Measurements from ENCODE around the gene CFAP46.
A peak's percentile ranks its signal among the peaks of the same experiment; 100 is the strongest.

The CFAP46 gene

DNA sequence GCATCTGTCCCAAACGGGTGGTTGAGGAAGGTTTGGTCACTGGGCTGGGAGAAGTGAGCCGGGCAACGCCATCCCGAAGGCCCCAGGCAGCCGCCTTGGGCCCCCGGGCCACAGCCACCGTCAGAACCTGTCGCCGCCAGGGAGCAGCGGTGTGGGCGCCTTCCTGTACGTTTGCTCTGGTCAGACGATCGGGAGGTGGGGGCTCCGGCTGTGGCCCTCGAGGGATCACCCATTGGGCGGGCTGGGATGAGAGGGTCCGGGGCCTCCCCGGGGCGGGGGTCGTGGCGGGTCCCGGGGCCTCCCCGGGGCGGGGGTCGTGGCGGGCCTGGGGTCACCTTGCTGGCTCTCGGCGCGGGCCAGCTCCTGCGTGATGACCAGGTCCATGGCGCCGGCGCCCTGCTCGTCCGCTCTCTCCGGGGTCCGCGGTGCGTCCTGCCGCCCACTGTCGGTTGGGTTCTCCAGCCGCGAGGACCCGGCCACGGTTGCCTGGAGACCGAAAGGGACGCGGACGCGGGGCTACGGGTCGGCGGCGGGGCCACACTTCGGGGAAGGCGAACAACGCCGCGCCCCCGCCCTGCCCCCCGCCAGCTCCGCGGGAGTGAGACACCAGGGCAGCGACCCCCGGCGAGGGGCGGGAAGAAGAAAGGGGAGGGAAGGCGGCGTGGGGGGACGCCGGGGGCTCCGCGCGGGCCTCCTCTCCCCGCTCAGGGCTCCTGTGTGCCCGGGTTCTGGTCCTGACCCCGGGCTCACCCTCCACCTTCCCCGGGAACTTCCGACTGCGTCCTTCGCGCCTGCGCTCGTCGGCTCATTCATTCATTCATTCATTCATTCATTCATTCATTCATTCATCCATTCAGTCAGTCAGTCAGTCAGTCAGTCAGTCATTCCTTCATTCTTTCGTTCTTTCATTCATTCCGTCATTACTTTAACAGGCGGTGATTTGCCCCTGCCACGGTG is at the start of gene CFAP46:
Gene CFAP46 (minus strand): TSS at position 470 of the 957 bp plus-strand sequence. CDS start 86 bp downstream, at position 384.
- no peak for DNase-seq

GRCh38 chr10:132991706-132992432 is 49.5 kb upstream of the CFAP46 start:
- DNase-seq, result no peak

DNA sequence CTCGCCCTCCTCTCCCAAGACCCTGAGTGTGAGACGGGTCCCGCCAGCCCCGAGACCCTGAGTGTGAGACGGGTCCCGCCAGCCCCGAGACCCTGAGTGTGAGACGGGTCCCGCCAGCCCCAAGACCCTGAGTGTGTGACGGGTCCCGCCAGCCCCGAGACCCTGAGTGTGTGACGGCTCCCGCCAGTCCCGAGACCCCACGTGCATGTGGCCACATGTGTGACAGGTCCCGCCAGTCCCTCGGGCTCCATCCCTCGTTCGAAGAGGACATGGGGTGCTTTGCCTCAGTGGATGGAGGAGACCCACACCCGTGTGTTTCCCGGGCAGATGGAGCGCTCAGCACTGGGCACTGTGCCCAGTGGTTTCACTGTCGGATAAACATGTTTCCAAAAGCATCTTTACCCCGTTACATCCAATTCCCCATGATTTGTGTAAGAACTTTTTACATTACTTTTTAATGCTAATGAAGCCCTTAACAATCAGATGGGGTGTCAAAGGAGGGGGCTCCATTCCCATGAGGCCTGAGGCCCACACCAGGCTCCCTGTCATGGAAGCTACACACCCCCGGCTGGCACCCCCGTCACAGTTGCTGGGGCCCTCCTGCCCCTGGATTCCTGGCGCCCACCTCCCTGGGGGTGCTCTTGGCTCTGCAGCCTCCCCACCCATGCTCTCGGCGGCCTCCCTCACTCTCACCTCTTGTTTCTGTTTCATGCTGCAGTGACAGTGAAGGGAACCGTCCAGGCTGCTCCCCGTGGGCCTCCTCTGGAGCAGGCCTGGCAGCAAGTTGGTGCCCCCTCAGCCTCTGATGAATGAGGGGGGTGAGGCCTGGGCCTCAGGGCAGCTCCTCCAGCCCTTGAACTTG is 48.5 kb upstream of the CFAP46 start:
- DNase-seq, result no peak

DNA sequence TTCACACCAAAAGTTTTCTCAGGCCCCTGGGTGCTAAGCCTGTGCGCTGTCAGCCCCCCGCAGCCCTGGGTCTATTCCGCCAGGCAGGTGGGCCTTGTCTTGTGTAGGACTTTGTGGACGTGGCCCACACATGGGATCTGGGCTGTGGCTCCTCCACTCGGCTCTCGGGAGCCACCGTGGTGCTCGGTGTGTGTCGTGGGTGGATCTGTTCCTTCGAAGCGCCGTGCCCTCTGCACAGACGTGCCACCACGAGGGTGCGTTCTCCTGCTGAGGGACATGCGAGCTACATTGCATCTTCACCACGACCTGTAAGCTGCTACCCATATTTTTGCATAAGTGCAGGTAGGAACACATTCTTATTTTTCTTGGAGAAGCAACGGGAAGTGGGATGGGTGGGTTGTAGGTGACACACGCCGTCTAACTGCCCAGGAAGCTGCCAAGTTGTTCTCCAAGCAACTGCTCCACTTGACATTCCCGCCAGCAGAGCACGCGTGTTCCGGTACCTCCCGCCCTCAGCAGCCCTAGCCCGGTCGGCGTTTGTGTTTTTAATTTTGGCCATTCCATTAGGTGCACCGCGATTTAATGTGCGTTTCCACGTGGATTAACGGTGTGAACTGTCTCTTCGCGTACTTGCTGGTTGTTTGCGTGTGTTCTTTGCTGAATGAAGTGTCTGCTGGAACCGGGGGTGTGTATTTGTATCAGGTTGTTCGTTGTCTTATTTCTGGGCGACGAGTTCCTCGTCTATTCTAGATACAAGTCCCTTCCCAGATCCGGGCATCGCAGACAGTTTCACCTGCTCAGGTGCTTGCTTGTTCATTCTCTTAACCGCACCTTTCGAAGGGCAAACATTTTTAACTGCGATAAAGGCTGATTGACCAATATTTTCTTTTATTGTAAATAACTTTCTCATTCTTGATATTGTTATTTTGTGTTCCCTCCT is 47.4 kb upstream of the CFAP46 start:
- DNase-seq, result no peak

DNA sequence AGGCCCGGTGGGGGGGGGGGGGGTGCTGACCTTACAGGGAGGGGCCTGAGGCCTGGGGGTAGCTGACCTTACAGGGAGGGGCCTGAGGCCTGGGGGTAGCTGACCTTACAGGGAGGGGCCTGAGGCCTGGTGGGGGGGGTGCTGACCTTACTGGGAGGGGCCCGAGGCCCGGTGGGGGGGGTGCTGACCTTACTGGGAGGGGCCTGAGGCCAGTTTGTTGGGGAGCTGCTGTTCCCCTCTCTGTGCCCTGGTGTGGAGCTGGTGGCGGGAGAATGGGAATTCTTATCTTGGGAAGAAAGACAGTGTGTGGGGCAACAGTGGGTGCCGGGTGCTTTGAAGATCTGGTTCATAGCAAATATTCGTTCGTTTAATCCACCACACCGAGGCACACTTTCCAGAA is 46.6 kb upstream of the CFAP46 start:
- DNase-seq, result no peak

GRCh38 chr10:132987671-132988571 is 45.6 kb upstream of the CFAP46 start:
- peak; percentile 21 for DNase-seq

DNA sequence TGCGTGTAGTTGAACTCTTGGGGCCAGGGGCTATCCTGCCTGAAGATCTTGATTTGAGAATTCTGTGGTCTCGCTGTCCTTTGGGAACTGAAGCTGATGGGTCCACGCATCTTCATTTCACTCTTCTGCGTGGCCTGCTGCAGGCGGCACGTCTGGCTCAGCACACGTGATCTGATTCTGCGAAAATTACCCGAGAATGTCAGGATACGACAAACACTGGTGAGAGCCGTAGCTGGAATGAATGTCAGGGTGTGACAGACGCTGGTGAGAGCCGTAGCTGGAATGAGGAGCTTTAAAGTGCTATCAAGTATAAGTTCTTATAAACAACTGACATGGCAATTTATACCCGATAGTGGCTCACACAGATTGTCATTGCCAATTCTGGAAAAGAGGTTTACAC is 44.6 kb upstream of the CFAP46 start:
- no peak for DNase-seq

DNA sequence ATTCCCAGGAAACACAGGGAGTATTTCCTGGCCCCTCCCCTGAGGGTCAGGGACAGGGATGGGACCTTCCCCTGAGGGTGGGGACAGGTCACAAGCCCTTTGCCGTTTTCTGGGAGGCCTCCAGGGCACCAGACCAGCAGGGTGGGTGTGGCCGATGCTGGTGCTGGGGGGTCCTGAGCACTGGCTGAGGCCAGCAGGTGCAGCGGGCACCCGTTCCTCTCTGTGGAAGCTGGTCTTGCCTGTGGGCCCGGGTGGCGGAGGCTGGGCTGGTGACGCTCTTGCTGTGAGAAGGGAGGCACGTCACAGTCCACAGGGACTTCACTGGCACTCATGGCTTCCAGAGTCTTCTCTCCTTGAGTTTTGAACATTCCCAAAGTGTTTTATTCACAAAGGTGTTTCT is 44.2 kb upstream of the CFAP46 start:
- no peak for DNase-seq

DNA sequence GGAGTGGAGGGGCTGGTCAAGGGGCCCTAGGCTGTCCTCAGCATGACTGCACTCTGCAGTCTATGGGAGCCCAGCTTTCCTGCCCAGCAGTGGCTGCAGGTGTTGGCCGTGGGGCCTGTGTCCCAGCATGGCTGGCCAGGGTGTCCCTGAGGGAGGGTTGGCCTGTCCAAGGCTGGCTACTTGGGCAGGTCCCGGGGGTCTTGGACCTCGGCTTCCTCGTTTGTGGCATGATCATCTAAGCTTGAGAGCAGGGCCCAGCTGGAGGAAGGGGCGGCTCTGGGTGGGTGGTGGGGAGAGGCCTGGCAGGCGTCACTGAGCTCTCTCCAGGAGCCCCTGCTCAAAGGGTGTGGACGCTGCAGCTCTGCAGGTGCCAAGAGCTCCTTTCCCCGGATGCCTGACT is 43.7 kb upstream of the CFAP46 start:
- no peak for DNase-seq

DNA sequence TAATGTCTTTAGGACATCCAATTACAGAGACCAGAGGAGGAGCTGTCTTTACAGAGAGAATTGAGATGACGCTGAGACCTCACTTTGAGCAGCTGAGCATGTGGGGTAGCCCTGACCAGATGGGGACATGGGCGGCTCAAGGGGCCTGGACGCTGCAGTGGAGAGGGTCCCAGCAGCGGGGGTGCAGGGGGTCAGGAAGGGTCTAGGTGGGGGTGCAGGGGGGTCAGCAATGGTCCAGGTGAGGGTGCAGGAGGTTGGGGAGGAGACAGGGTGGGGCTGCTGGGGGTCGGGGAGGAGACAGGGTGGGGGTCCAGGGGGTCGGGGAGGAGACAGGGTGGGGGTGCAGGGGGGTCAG is 43.2 kb upstream of the CFAP46 start:
- no peak for DNase-seq

DNA sequence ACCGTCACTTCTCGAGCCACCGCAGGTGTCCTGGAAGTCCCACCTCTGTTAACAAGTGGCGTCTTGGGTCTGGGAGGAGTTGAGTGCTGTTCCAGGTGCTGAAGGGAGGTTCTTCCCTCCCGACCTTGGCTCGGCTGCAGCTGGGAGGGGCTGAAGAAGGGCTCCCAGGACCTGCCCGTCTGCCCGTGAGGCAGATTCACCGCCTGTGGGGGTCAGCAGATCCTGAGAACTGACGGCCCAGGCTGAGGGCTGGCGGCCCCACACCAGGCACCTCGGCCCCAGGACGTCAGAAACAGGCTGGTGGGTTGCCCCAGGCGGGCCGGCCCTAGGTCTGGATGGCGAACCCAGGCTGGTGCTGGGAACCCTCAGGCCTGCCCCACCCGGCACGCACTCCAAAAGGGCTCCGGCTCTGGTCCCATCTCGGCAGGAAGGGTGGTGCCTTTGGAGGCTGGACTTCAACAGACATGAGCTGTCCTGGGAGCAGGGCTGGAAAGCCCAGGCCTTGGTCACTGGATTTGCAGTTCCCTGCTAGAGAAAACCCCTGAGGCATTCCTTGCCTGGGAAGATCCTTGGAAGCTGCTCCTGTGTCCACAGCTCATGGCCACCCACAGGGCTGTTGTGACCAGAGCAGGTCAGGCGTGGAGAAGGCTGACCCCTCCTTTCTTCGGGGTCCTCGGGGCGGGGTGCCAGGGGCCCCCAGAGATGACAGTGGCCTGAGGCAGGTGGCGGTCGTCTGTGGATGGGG is 42.6 kb upstream of the CFAP46 start:
- no peak for DNase-seq

DNA sequence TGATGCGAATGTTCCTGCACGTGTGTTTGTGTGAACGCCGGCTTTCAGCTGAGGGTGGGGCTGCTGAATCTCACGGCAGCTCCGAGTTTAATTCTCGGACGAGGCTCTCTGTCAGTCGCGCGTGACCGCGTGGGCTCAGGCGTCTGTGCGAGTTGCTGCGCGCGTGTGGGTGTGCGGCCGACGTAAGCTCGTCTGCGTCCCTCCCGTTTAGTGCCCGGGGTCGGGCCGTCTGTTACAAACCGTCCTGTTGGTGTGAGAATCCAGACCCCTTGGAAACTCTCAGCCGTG is 41.6 kb upstream of the CFAP46 start:
- no peak for DNase-seq

GRCh38 chr10:132983252-132984007 is 41.1 kb upstream of the CFAP46 start:
- no peak for DNase-seq

DNA sequence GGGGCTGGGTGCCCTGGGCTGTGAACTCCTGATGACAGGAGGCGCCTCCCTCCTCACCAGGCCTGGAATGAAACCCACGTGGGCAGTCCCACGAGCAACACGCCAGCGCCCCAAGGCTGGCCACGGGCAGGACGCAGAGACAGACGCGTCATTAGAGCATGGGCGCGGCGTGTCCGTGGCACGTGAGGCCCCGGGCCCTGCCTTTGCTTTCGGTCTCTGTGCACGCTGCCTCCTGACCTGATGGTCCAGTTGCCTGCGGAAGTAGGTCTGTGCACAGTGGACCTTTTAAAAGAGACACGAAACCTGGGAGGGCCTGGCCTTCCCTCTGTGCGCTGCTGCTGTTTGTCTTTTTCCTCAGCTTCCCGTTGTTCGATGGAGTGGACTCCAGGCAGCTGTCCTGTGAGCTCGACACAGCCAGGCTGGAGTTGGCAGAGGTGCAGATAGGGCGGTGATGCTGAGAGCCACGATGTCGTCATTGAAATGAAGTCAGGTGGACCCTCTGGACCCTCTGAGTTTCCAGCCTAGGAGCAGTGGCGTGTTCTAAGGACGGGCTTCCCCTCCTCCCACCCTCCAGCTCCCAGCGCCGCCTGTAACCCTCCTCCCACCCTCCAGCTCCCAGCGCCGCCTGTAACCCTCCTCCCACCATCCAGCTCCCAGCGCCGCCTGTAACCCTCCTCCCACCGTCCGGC is 40.1 kb upstream of the CFAP46 start:
- no peak for DNase-seq

- no peak for DNase-seq
Measured at GRCh38 chr10:132981746-132982145, 39.4 kb upstream of the CFAP46 start.

DNA sequence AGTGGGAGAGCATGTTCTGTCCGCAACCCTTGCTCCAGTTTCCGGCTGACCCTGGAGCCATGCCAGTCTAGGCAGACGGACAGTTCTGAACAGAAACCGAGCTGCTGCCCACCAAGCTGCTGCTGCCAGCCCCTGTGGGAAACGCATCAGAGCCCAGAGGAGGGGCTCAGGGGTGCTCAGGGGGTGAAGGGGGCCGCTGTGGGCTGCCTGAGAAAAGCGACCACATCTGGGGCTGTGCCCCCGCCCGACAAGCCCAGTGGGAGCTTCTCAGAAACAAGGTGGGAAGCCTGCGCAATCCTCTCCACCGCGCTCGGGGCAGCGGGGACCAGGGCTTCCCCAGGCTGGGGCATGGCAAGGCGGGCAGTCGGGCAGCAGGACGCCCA is 38.8 kb upstream of the CFAP46 start:
- no peak for DNase-seq

DNA sequence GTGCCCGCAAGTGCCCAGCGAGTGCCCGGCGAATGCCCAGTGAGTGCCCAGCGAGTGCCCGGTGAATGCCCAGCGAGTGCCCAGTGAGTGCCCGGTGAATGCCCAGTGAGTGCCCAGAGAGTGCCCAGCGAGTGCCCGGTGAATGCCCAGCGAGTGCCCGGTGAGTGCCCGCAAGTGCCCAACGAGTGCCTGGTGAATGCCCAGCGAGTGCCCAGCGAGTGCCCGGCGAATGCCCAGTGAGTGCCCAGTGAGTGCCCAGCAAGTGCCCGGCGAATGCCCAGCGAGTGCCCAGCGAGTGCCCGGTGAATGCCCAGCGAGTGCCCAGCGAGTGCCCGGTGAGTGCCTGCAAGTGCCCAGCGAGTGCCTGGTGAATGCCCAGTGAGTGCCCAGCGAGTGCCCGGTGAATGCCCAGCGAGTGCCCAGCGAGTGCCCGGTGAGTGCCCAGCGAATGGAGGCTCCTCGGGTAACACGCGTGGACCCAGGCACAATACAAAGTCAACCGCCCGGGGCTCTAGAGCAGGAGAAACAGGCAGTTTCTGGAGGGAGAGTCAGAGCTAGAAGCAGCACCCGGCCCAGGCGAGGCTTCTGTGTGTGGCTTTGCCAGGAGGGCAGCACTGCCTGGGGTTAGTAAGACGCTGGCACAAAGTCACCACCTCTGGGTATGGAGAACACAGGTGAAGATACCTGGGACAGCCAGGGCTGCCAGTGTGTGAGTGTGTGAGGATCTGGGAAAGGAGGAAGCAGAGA is 38.2 kb upstream of the CFAP46 start:
- DNase-seq, result no peak

All from GOT3 (cell line).